A204.1 (cell line): ENCODE measurements around the gene SNAI1.
"Not testable (repeated sequence)": the region's sequence is repeated elsewhere in the genome, so short reads cannot be mapped to it uniquely, and the experiment has no call there.

Source experiments
- FAIRE-seq: peaks from 2 replicates; lab custom pipeline; 2012; peaks lifted over from hg19 to GRCh38; lab: Jason Lieb, UNC

Gene SNAI1

GRCh38 chr20:49964964-49965780, 17.6 kb upstream of the SNAI1 start:
- FAIRE-seq, result no peak

- FAIRE-seq, result no peak
These were observed 16.9 kb upstream of the SNAI1 start for GRCh38 chr20:49965781-49966305.

- no peak for FAIRE-seq
These were observed 15.9 kb upstream of the SNAI1 start for GRCh38 chr20:49966861-49967260.

GRCh38 chr20:49969234-49969633, 13.5 kb upstream of the SNAI1 start:
- no peak for FAIRE-seq

- no peak for FAIRE-seq
These were observed 12.8 kb upstream of the SNAI1 start for GRCh38 chr20:49969946-49970345.

GRCh38 chr20:49970498-49970897, 12.3 kb upstream of the SNAI1 start:
- no peak for FAIRE-seq

GRCh38 chr20:49973981-49974380, 8.8 kb upstream of the SNAI1 start:
- no peak for FAIRE-seq

GRCh38 chr20:49976542-49976941, 6.2 kb upstream of the SNAI1 start:
- no peak for FAIRE-seq

GRCh38 chr20:49977740-49978139, 5.0 kb upstream of the SNAI1 start:
- not testable (repeated sequence) for FAIRE-seq

GRCh38 chr20:49978685-49979029, 4.1 kb upstream of the SNAI1 start:
- no peak for FAIRE-seq

- no peak for FAIRE-seq
These were observed 3.5 kb upstream of the SNAI1 start for GRCh38 chr20:49979030-49979832.

- FAIRE-seq, result no peak
These were observed 2.4 kb upstream of the SNAI1 start for GRCh38 chr20:49980140-49981008.

- no peak for FAIRE-seq
These were observed 1.3 kb upstream of the SNAI1 start for GRCh38 chr20:49981218-49982071.

- no peak for FAIRE-seq
These were observed 771 bp upstream of the SNAI1 start for GRCh38 chr20:49982072-49982345.

- no peak for FAIRE-seq
These were observed 505 bp downstream of the SNAI1 start for GRCh38 chr20:49983123-49983847.

- FAIRE-seq, result no peak
These were observed 1.1 kb downstream of the SNAI1 start for GRCh38 chr20:49983848-49984408.

GRCh38 chr20:49984426-49985153, 1.8 kb downstream of the SNAI1 start:
- no peak for FAIRE-seq

GRCh38 chr20:49985157-49985556, 2.4 kb downstream of the SNAI1 start:
- no peak for FAIRE-seq

GRCh38 chr20:49985617-49986016, 2.8 kb downstream of the SNAI1 start:
- FAIRE-seq, result no peak

- no peak for FAIRE-seq
These were observed 3.3 kb downstream of the SNAI1 start for GRCh38 chr20:49986049-49986448.
